Mesendoderm (in vitro differentiated cells): ENCODE measurements around the gene KRT77.

Source experiments
- DNase-seq: peaks from one replicate; pipeline ENCODE4 v3.0.0; 2013
- H2AK5ac ChIP-seq: 2 replicates; pipeline ENCODE4 v1.6.1; 2013; ENCODE audit warnings: low read length, inconsistent platforms
- H2BK120ac ChIP-seq: 2 replicates; pipeline ENCODE4 v1.6.1; 2013; ENCODE audit warnings: low read depth, mild to moderate bottlenecking, low read length, moderate library complexity, mixed read lengths
- H2BK15ac ChIP-seq: replicated peaks from 2 replicates; pipeline ENCODE4 v1.6.1; 2013; ENCODE audit warnings: low read depth, mild to moderate bottlenecking, moderate library complexity
- H2BK5ac ChIP-seq: 2 replicates; pipeline ENCODE4 v1.6.1; 2013; ENCODE audit warnings: low read length, inconsistent platforms
- H3K18ac ChIP-seq: 2 replicates; pipeline ENCODE4 v1.6.1; 2013; ENCODE audit warnings: mild to moderate bottlenecking, low read length, mixed read lengths
- H3K23ac ChIP-seq: one replicate; pipeline ENCODE4 v1.6.1; 2013; ENCODE audit warnings: low read length
- H3K27ac ChIP-seq: 2 replicates; pipeline ENCODE4 v1.5.1; 2013; ENCODE audit warnings: low read depth, mild to moderate bottlenecking, inconsistent platforms, low read length, moderate library complexity
- H3K27me3 ChIP-seq: 2 replicates; pipeline ENCODE4 v1.6.1; 2013; ENCODE audit warnings: low read length, control low read depth, mild to moderate bottlenecking, inconsistent platforms; ENCODE audit not compliant: insufficient read depth, poor library complexity
- H3K36me3 ChIP-seq: 2 replicates; pipeline ENCODE4 v1.6.1; 2013; ENCODE audit warnings: low read length, inconsistent platforms; ENCODE audit not compliant: control insufficient read depth, insufficient read depth
- H3K4ac ChIP-seq: one replicate; pipeline ENCODE4 v1.6.1; 2013; ENCODE audit warnings: low read depth, mild to moderate bottlenecking, low read length, moderate library complexity
- H3K4me1 ChIP-seq: 2 replicates; pipeline ENCODE4 v1.6.1; 2013; ENCODE audit warnings: low read depth, low read length, inconsistent platforms; ENCODE audit not compliant: control insufficient read depth
- H3K4me2 ChIP-seq: 2 replicates; pipeline ENCODE4 v1.6.1; 2013; ENCODE audit warnings: low read length
- H3K4me3 ChIP-seq: 2 replicates; pipeline ENCODE4 v1.5.1; 2013; ENCODE audit warnings: mild to moderate bottlenecking, low read length
- H3K56ac ChIP-seq: one replicate; pipeline ENCODE4 v1.6.1; 2013; ENCODE audit warnings: low read length
- H3K79me1 ChIP-seq: 2 replicates; pipeline ENCODE4 v1.6.1; 2013; ENCODE audit warnings: low read length, inconsistent platforms
- H3K79me2 ChIP-seq: 2 replicates; pipeline ENCODE4 v1.6.1; 2013; ENCODE audit warnings: mild to moderate bottlenecking, low read length; ENCODE audit not compliant: control insufficient read depth, insufficient read depth
- H3K9ac ChIP-seq: 2 replicates; pipeline ENCODE4 v1.6.1; 2013; ENCODE audit warnings: low read length, inconsistent platforms
- H4K5ac ChIP-seq: one replicate; pipeline ENCODE4 v1.6.1; 2013; ENCODE audit warnings: low read length
- H4K8ac ChIP-seq: one replicate; pipeline ENCODE4 v1.6.1; 2013; ENCODE audit warnings: low read depth, mild to moderate bottlenecking, control low read depth, low read length, moderate library complexity
- WGBS: extraction: QIAGEN DNeasy Blood & Tissue Kit; methylation state at CpG from one replicate; pipeline ENCODE4 v1.1.7; 2013; ENCODE audit warnings: low lambda C conversion rate, missing lambda C conversion rate; ENCODE audit not compliant: insufficient coverage; ENCODE audit errors: extremely low coverage; 5-methylcytosine and 5-hydroxymethylcytosine counted together

Gene KRT77

DNA sequence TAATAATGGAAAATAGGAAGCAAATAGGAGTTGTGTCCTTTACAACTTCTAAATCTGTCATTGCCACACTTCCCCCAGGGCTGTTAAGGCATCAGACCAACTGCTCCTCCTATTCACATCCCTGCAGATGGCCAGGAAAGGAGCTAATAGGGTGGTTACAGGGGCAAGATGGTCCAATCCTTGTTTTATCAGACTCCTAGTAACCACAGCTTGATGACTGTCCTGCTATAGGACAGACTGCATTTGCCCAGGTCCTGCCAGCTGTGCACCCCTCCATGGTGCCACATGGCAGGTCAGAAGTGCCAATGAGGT, 40.5 kb downstream of the KRT77 start:
- Histone ChIP-seq H3K4me1 (no peaks in the 10 kb centered on the region), H3K4ac (no peak overlapping the region), H3K56ac (no peak overlapping the region), H3K23ac (no peak overlapping the region), H3K9ac (no peak overlapping the region), H3K79me2 (no peaks in the 10 kb centered on the region), H3K4me3 (no peak overlapping the region), H3K27me3 (no peaks in the 10 kb centered on the region), H2BK5ac (no peak overlapping the region), H3K4me2 (no peak overlapping the region), H4K8ac (no peak overlapping the region), H4K5ac (no peak overlapping the region), H3K79me1 (no peaks in the 10 kb centered on the region), H2BK120ac (no peak overlapping the region), H3K36me3 (no peaks in the 10 kb centered on the region), H3K18ac (no peak overlapping the region), H2BK15ac (no peak overlapping the region), H2AK5ac (no peak overlapping the region), H3K27ac (no peak overlapping the region)
- DNase-seq = no peak

DNA sequence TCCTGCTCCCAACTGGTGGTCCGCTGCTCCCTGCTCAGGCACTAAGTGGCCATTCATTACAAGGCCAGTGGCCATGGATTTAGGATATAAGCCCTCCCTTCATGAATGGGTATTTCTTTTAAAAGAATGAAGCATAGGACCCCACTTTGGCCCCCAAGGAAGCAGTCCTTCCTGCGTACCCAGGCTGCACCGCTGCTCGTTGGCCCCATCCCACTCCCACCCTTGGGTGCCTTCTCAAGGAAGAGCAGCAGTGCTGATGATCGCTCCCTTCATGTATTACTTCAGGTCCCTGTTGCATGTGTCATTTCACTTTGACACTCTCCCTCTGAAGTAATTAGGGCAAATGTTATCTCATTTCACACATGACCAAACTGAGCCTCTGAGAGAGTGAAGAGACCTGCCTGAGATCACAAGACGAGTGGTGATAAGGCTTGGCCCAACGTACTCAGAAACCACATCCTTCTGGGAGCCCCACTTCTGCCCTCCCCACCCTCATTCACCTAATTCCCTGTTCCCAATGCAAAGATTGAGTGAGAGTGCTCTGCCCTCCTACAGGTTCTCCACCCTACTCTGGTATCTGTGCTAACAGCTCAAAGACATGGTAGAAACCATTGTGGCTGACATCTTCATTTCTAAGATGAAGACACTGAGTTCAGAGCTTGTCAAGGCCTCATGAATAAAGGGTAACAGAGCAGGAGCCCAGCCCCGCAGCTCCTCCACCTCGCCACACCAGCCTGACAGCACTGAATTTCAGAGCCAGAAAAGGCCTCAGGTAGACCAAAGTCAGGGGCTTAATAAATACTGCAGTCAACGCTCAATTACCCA, 41.0 kb downstream of the KRT77 start:
- Histone ChIP-seq H2BK5ac (no peak overlapping the region), H3K23ac (no peak overlapping the region), H3K27me3 (no peaks in the 10 kb centered on the region), H3K36me3 (no peaks in the 10 kb centered on the region), H3K27ac (no peak overlapping the region), H3K4me2 (no peak overlapping the region), H3K79me1 (no peaks in the 10 kb centered on the region), H3K4me1 (no peaks in the 10 kb centered on the region), H2BK120ac (no peak overlapping the region), H3K9ac (no peak overlapping the region), H3K4ac (no peak overlapping the region), H3K4me3 (no peak overlapping the region), H2AK5ac (no peak overlapping the region), H3K56ac (no peak overlapping the region), H4K5ac (no peak overlapping the region), H4K8ac (no peak overlapping the region), H3K18ac (no peak overlapping the region), H2BK15ac (no peak overlapping the region), H3K79me2 (no peaks in the 10 kb centered on the region)
- peak; percentile 8 for DNase-seq
- WGBS = no CpG with 5 or more reads among the region's 10 CpGs

DNA sequence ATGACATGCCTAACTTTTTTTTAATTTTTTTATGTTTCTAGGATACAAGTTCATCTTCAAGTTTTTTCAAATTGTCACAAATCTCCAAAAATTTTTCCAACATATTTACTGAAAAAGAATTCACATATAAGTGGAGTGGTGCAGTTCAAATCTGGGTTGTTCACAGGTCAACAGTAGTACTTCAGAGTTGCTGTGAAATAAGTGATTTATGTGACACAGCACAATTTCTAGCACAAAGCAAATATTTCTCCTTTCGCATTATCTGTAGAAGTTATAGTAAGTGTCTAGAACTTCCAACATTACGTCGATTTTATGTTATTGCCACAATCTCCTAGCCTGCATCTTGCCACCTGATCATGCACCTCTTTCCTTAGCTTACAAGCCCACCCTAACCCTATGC, 41.7 kb downstream of the KRT77 start:
- H3K23ac ChIP-seq = no peak overlapping the region
- H2BK120ac ChIP-seq = no peak overlapping the region
- H3K79me1 ChIP-seq = no peaks in the 10 kb centered on the region
- H3K27ac ChIP-seq = no peak overlapping the region
- H3K4me2 ChIP-seq = no peak overlapping the region
- no peak overlapping the region for H4K5ac ChIP-seq
- no peaks in the 10 kb centered on the region for H3K4me1 ChIP-seq
- H2AK5ac ChIP-seq = no peak overlapping the region
- no peak overlapping the region for H3K4me3 ChIP-seq
- H2BK15ac ChIP-seq = no peak overlapping the region
- no peaks in the 10 kb centered on the region for H3K27me3 ChIP-seq
- DNase-seq = no peak
- no peak overlapping the region for H2BK5ac ChIP-seq
- H3K79me2 ChIP-seq = no peaks in the 10 kb centered on the region
- no peak overlapping the region for H3K4ac ChIP-seq
- no peak overlapping the region for H3K9ac ChIP-seq
- no peak overlapping the region for H4K8ac ChIP-seq
- H3K36me3 ChIP-seq = no peaks in the 10 kb centered on the region
- H3K56ac ChIP-seq = no peak overlapping the region
- WGBS = no CpG with 5 or more reads among the region's 3 CpGs
- H3K18ac ChIP-seq = no peak overlapping the region

DNA sequence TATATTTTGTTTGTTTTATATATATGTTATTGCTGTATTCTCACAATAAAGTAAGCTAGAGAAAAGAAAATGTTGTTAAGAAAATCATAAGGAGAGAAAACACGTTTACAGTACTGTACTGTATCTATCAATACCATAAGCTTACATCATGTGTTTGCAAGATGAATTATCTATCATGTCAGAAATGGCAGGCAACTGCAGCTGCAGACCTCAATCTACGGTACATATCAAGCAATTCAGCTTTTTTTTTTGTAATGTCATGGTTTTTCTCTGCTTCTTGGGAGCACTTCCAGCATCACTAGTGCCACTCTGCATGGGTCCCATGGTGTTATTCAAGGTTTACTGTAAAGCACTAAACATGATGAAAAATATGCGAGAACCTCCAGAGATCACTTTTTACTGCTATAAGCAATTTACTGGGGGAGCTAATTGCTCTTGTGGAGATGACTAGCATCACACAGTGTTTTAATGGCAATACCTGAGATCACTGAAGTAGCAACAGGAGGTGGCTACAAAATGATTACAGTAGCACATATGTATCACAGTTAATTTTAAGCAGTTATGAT, 42.3 kb downstream of the KRT77 start:
- no peak overlapping the region for H3K4me3 ChIP-seq
- no peak overlapping the region for H2BK120ac ChIP-seq
- H3K79me2 ChIP-seq = no peaks in the 10 kb centered on the region
- WGBS = no CpG with 5 or more reads among the region's 3 CpGs
- no peak overlapping the region for H2BK15ac ChIP-seq
- H3K27ac ChIP-seq = no peak overlapping the region
- DNase-seq = no peak
- H4K8ac ChIP-seq = no peak overlapping the region
- no peak overlapping the region for H2BK5ac ChIP-seq
- no peaks in the 10 kb centered on the region for H3K4me1 ChIP-seq
- H3K9ac ChIP-seq = no peak overlapping the region
- H2AK5ac ChIP-seq = no peak overlapping the region
- H3K79me1 ChIP-seq = no peaks in the 10 kb centered on the region
- no peak overlapping the region for H3K4me2 ChIP-seq
- no peak overlapping the region for H4K5ac ChIP-seq
- no peak overlapping the region for H3K56ac ChIP-seq
- H3K36me3 ChIP-seq = no peaks in the 10 kb centered on the region
- H3K4ac ChIP-seq = no peak overlapping the region
- H3K18ac ChIP-seq = no peak overlapping the region
- H3K23ac ChIP-seq = no peak overlapping the region
- no peaks in the 10 kb centered on the region for H3K27me3 ChIP-seq

DNA sequence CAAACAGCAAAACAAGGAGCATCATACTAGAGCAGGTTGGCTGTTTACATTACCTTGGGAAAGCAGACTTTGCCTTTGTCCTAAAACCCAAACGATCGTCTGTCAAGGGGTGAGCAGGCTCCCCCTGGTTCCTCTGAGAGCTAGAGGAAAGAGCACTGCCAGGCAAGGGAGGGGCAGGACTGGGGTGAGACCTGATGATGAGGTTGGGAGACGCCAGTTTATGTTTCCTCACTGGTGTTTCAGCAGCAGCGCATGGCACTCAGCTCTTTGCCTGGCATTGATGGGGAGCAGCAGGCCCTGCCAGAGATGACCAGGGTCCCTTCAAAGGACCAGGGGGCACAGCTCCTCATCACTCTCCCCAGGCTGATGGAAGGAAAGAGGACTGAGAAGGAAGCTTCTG, 43.4 kb downstream of the KRT77 start:
- H3K23ac ChIP-seq = no peak overlapping the region
- H4K5ac ChIP-seq = no peak overlapping the region
- H3K36me3 ChIP-seq = no peaks in the 10 kb centered on the region
- H3K27me3 ChIP-seq = no peaks in the 10 kb centered on the region
- H4K8ac ChIP-seq = no peak overlapping the region
- H3K9ac ChIP-seq = no peak overlapping the region
- H3K4me1 ChIP-seq = no peaks in the 10 kb centered on the region
- H3K4me3 ChIP-seq = no peak overlapping the region
- no peak overlapping the region for H3K4me2 ChIP-seq
- H3K79me2 ChIP-seq = no peaks in the 10 kb centered on the region
- H2BK5ac ChIP-seq = no peak overlapping the region
- H3K4ac ChIP-seq = no peak overlapping the region
- H3K18ac ChIP-seq = no peak overlapping the region
- no peak overlapping the region for H3K27ac ChIP-seq
- H3K56ac ChIP-seq = no peak overlapping the region
- no peak overlapping the region for H2BK15ac ChIP-seq
- H2BK120ac ChIP-seq = no peak overlapping the region
- H2AK5ac ChIP-seq = no peak overlapping the region
- WGBS = no CpG with 5 or more reads among the region's 4 CpGs
- DNase-seq = no peak
- H3K79me1 ChIP-seq = no peaks in the 10 kb centered on the region

DNA sequence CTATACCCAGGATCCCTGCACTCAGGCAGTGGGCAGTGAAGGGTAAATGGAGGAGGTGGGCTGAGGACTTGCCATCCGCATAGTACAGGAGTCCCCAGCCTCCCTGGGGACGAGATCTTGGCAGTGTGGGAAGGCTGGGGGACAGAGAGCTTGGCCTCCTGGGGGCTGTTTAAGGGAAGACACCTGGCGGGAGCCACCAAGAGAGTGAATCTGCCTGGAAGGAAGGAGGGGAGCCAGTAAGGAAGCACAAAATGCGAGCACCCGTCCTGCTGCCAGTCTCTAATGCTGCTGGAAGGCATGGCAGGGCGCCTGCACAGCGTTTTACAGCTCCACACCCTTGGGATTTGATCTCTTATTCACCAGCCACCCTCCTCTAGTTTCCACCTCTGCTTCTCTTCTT, 43.9 kb downstream of the KRT77 start:
- no peak overlapping the region for H2BK120ac ChIP-seq
- H3K27me3 ChIP-seq = no peaks in the 10 kb centered on the region
- no peak overlapping the region for H3K4me3 ChIP-seq
- no peak overlapping the region for H3K23ac ChIP-seq
- H3K9ac ChIP-seq = no peak overlapping the region
- no peaks in the 10 kb centered on the region for H3K79me2 ChIP-seq
- H3K4me2 ChIP-seq = no peak overlapping the region
- no peak overlapping the region for H3K27ac ChIP-seq
- no peak overlapping the region for H3K56ac ChIP-seq
- H4K5ac ChIP-seq = no peak overlapping the region
- H3K4me1 ChIP-seq = no peaks in the 10 kb centered on the region
- H4K8ac ChIP-seq = no peak overlapping the region
- no peak overlapping the region for H3K4ac ChIP-seq
- no peak overlapping the region for H2AK5ac ChIP-seq
- WGBS = no CpG with 5 or more reads among the region's 7 CpGs
- DNase-seq = peak; percentile 7
- H2BK5ac ChIP-seq = no peak overlapping the region
- H2BK15ac ChIP-seq = no peak overlapping the region
- no peaks in the 10 kb centered on the region for H3K36me3 ChIP-seq
- H3K18ac ChIP-seq = no peak overlapping the region
- no peaks in the 10 kb centered on the region for H3K79me1 ChIP-seq
